Activated CD8-positive, alpha-beta memory T cell treated with anti-CD3 and anti-CD28 coated beads, Interleukin-2, amount 10 ng/mL, durations not matched to agents 7 days and 5 days (primary cell): ENCODE measurements around the gene PRDM15. TPM values are rescaled to one million over a fixed set of nuclear protein-coding genes. Genes with fewer than 3 reads are reported as not detected.

Source experiments
- ATAC-seq: fragments of 150-1000 bp; cut with Tn5 transposase; one replicate; pipeline ENCODE4 v1.10.0; 2021; ENCODE audit warnings: moderate library complexity
- CTCF ChIA-PET: fragments of 350-600 bp; sonication (Branson Sonifier 250); formaldehyde crosslinking; loops from one replicate; lab custom pipeline; 2021; ENCODE audit warnings: antibody characterized with exemption; lab: Charles Lee
- DNase-seq: peaks from one replicate; pipeline ENCODE4 v3.0.0-alpha.2; 2020
- H3K27ac Mint-ChIP-seq: one replicate; pipeline ENCODE4 v1.8.0; 2021; ENCODE audit warnings: mild to moderate bottlenecking, mixed read lengths
- H3K27me3 Mint-ChIP-seq: one replicate; pipeline ENCODE4 v1.8.0; 2021; ENCODE audit warnings: mixed read lengths
- H3K36me3 Mint-ChIP-seq: one replicate; pipeline ENCODE4 v1.8.0; 2021; ENCODE audit warnings: mild to moderate bottlenecking, mixed read lengths
- H3K4me1 Mint-ChIP-seq: one replicate; pipeline ENCODE4 v1.8.0; 2021; ENCODE audit warnings: mixed read lengths
- H3K4me3 Mint-ChIP-seq: one replicate; pipeline ENCODE4 v1.8.0; 2021; ENCODE audit warnings: mild to moderate bottlenecking, moderate library complexity, mixed read lengths
- H3K9me3 Mint-ChIP-seq: one replicate; pipeline ENCODE4 v1.8.0; 2022; ENCODE audit warnings: low read depth, mixed read lengths
- total RNA-seq, 2 experiments: library from RNA; stranded (reverse); gene quantifications; one replicate each; pipeline ENCODE4 v1.2.3, GENCODE V29; 2021

PRDM15 gene
- total RNA-seq, 2 experiments from 2014 or later = 10.8 to 13.4 TPM

- CTCF ChIA-PET = no interaction called here
- Mint-ChIP-seq H3K27ac (no peak overlapping the region), H3K4me3 (no peak overlapping the region), H3K4me1 (peaks cover 31% of the 10 kb centered on the region), H3K9me3 (no peaks in the 10 kb centered on the region), H3K36me3 (no peaks in the 10 kb centered on the region), H3K27me3 (no peaks in the 10 kb centered on the region)
- ATAC-seq (no peak), DNase-seq (no peak)
Observed at GRCh38 chr21:41861987-41862386, 17.2 kb downstream of the PRDM15 start.

DNA sequence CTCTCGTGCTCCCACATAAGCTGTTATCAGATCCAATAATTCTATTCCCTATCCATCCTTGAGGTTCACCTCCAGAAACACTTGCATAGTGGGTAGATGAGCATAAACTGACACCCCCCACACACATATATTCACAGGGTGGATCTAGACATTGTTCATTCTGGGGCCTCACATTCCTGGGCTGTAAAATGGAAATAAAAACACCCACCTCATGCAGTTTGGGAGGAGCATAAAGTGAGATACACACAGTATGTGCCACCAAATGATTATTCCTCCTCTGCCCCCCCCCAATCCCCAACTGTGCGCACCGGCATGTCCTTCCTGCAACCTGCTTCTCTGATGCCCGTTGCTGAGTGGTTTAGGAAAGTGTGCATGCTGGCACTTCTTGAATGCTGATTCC is 17.9 kb downstream of the PRDM15 start:
- no peak for ATAC-seq
- H3K27ac Mint-ChIP-seq = no peak overlapping the region
- H3K4me3 Mint-ChIP-seq = no peak overlapping the region
- no peaks in the 10 kb centered on the region for H3K27me3 Mint-ChIP-seq
- no peaks in the 10 kb centered on the region for H3K9me3 Mint-ChIP-seq
- CTCF ChIA-PET = no interaction called here
- no peaks in the 10 kb centered on the region for H3K36me3 Mint-ChIP-seq
- DNase-seq = no peak
- peaks cover 23% of the 10 kb centered on the region for H3K4me1 Mint-ChIP-seq

DNA sequence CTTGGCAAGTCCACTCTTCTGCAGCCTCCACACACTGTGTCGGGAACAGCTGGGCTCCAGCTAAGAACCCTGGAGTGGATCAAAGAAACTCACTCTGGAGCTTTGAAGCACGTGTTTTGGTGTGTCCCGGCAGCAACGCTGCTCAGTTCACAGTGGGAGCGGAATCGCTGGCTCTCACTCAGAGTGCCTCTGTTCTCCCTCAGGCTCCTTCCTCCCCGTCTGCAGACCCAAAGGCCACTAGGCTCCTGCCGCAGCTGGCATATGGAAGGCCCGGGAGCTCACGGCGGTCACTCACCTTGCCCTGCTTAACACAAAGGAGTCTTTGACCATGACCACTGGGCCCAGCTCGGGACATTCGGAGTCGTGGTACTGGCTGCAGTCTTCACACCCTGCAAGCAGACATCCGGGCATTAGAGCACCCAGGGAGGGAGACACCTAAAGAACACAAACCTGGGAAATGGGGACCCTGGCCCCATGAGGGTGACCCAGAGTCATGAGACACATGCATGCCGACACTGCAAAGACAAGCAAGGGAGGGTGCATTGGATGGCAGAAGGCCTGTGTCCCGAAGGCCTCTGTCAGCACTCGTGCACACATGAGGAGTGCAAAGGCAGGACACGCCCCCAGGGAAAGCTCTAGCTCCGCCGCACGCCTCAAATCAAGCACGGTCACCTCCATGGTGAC is 19.7 kb downstream of the PRDM15 start:
- no peaks in the 10 kb centered on the region for H3K9me3 Mint-ChIP-seq
- H3K36me3 Mint-ChIP-seq = peaks cover 4% of the 10 kb centered on the region
- H3K27ac Mint-ChIP-seq = no peak overlapping the region
- no peak for ATAC-seq
- peaks cover 7% of the 10 kb centered on the region for H3K4me1 Mint-ChIP-seq
- no peak overlapping the region for H3K4me3 Mint-ChIP-seq
- no peak for DNase-seq
- H3K27me3 Mint-ChIP-seq = no peaks in the 10 kb centered on the region
- CTCF ChIA-PET = interaction anchor here (1.1 kb wide), 1 partner anchor 258 kb away, joined by 3 read pairs; no protein-coding TSS in a partner anchor

GRCh38 chr21:41858466-41859296 is 20.5 kb downstream of the PRDM15 start:
- Mint-ChIP-seq H3K36me3 (peaks cover 7% of the 10 kb centered on the region), H3K4me3 (no peak overlapping the region), H3K27ac (no peak overlapping the region), H3K9me3 (no peaks in the 10 kb centered on the region), H3K4me1 (peaks cover 7% of the 10 kb centered on the region), H3K27me3 (no peaks in the 10 kb centered on the region)
- CTCF ChIA-PET = no interaction called here
- DNase-seq (no peak), ATAC-seq (no peak)

DNA sequence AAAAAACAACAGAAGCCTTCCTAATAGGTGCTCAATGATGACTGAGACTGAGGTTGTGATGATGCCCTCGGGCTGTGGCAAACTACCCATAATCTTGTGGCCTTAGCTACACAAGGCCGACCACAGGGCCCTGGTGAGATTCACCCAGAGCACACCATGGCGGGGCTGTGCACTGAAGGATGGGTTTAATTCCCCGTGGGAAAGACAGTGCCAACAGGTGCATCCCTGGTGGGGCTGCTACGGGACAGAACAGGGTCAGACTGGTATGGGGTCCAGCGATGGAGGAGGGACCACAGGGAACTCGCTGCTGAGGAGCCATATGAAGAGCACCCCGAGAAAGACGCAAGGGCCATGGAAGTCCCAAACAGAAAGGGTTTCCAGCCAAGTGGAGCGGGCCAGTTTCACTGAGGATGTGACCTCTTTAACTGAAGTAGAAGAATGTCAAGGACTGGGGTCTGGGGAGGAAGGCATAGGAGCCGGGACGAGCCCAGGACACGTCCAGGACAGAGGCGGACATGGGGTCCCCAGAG is 21.3 kb downstream of the PRDM15 start:
- CTCF ChIA-PET = interaction anchor here (1.3 kb wide), 1 partner anchor 41 kb away, joined by 3 read pairs; no protein-coding TSS in a partner anchor

DNA sequence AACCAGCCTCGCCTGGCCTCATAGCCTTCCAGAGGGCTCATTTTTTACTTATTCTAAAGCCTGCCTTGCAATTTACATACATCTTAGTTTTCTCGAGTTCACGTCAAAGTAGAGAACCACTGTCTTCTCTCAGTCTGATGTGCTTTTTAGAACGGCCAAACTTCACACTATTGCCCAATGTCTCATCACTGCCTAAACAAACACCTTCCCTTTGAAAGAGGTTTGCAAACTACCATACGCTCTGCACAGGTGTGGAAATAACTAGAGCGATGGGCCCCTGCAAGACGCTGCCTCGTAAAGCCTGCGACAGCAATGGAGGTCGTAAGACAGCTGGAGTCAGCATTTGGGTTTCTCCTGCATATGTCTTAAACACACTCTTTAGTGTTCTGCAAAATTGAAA is 22.6 kb downstream of the PRDM15 start:
- no peaks in the 10 kb centered on the region for H3K9me3 Mint-ChIP-seq
- ATAC-seq (no peak), DNase-seq (no peak)
- H3K27ac Mint-ChIP-seq = no peak overlapping the region
- H3K36me3 Mint-ChIP-seq = peaks cover 7% of the 10 kb centered on the region
- H3K27me3 Mint-ChIP-seq = no peaks in the 10 kb centered on the region
- CTCF ChIA-PET = interaction anchor here (1.3 kb wide), 1 partner anchor 40 kb away, joined by 3 read pairs; no protein-coding TSS in a partner anchor
- H3K4me1 Mint-ChIP-seq = no peaks in the 10 kb centered on the region
- H3K4me3 Mint-ChIP-seq = no peak overlapping the region

More for the DNA sequence above, 21.3 kb downstream of the PRDM15 start:
- ATAC-seq (no peak), DNase-seq (no peak)
- H3K36me3 Mint-ChIP-seq = peaks cover 7% of the 10 kb centered on the region
- no peaks in the 10 kb centered on the region for H3K9me3 Mint-ChIP-seq
- H3K4me1 Mint-ChIP-seq = peaks cover 2% of the 10 kb centered on the region
- no peak overlapping the region for H3K27ac Mint-ChIP-seq
- H3K27me3 Mint-ChIP-seq = no peaks in the 10 kb centered on the region
- no peak overlapping the region for H3K4me3 Mint-ChIP-seq

- H3K27ac Mint-ChIP-seq = no peak overlapping the region
- H3K36me3 Mint-ChIP-seq = peaks cover 9% of the 10 kb centered on the region
- DNase-seq (no peak), ATAC-seq (no peak)
- no peak overlapping the region for H3K4me3 Mint-ChIP-seq
- no peaks in the 10 kb centered on the region for H3K4me1 Mint-ChIP-seq
- H3K27me3 Mint-ChIP-seq = no peaks in the 10 kb centered on the region
- no peaks in the 10 kb centered on the region for H3K9me3 Mint-ChIP-seq
- CTCF ChIA-PET = no interaction called here
Observed at GRCh38 chr21:41854426-41854995, 24.6 kb downstream of the PRDM15 start.

- Mint-ChIP-seq H3K4me1 (no peaks in the 10 kb centered on the region), H3K27me3 (no peaks in the 10 kb centered on the region), H3K4me3 (no peak overlapping the region), H3K9me3 (no peaks in the 10 kb centered on the region), H3K27ac (no peak overlapping the region), H3K36me3 (peaks cover 9% of the 10 kb centered on the region)
- CTCF ChIA-PET = no interaction called here
- DNase-seq (no peak), ATAC-seq (no peak)
Observed at GRCh38 chr21:41852929-41853320, 26.2 kb downstream of the PRDM15 start.

- Mint-ChIP-seq H3K4me3 (no peak overlapping the region), H3K27me3 (no peaks in the 10 kb centered on the region), H3K4me1 (no peaks in the 10 kb centered on the region), H3K36me3 (peaks cover 9% of the 10 kb centered on the region), H3K9me3 (no peaks in the 10 kb centered on the region), H3K27ac (no peak overlapping the region)
- no peak for ATAC-seq
- CTCF ChIA-PET = no interaction called here
- no peak for DNase-seq
Observed at GRCh38 chr21:41852151-41852928, 26.8 kb downstream of the PRDM15 start.

DNA sequence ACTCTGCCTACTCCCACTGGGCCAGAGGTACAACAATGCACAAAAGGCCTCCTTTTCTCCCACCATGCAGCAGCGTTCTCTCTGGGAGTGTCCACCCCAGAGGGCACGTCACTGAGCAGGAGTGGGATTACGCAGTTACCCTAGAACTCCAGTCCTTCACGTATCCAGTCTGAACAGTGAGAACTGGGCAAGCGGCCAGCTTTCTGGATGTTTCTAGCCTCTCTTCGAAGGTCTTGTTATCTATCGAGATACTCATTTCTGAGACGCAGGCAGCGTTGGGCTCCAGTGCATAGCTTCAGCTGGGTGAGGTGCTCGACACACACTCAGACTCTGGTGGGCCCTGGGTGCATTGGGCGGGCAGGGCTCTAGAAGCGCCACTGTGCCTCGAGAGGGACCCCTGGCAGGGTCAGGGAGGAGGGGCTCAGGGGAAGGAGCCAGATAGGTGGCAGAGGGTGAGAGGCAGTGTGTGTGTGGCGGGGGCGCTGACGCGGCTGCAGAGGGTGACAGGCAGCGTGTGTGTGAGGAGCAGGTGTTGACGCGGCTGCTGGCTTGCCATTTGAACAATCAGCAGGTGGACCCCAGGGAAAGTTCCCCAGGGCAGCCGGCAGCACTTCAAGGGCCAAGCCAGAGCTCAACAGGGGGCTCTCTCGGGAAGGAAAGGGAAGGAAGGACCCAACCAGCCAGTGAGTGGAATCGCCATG is 27.9 kb downstream of the PRDM15 start:
- no peak overlapping the region for H3K4me3 Mint-ChIP-seq
- H3K27ac Mint-ChIP-seq = no peak overlapping the region
- no peaks in the 10 kb centered on the region for H3K9me3 Mint-ChIP-seq
- DNase-seq (no peak), ATAC-seq (no peak)
- H3K27me3 Mint-ChIP-seq = no peaks in the 10 kb centered on the region
- H3K36me3 Mint-ChIP-seq = peaks cover 9% of the 10 kb centered on the region
- CTCF ChIA-PET = no interaction called here
- no peaks in the 10 kb centered on the region for H3K4me1 Mint-ChIP-seq

- no peaks in the 10 kb centered on the region for H3K9me3 Mint-ChIP-seq
- peaks cover 9% of the 10 kb centered on the region for H3K36me3 Mint-ChIP-seq
- no peak overlapping the region for H3K4me3 Mint-ChIP-seq
- H3K4me1 Mint-ChIP-seq = no peaks in the 10 kb centered on the region
- DNase-seq (no peak), ATAC-seq (no peak)
- CTCF ChIA-PET = no interaction called here
- no peaks in the 10 kb centered on the region for H3K27me3 Mint-ChIP-seq
- no peak overlapping the region for H3K27ac Mint-ChIP-seq
Observed at GRCh38 chr21:41850085-41850484, 29.1 kb downstream of the PRDM15 start.

DNA sequence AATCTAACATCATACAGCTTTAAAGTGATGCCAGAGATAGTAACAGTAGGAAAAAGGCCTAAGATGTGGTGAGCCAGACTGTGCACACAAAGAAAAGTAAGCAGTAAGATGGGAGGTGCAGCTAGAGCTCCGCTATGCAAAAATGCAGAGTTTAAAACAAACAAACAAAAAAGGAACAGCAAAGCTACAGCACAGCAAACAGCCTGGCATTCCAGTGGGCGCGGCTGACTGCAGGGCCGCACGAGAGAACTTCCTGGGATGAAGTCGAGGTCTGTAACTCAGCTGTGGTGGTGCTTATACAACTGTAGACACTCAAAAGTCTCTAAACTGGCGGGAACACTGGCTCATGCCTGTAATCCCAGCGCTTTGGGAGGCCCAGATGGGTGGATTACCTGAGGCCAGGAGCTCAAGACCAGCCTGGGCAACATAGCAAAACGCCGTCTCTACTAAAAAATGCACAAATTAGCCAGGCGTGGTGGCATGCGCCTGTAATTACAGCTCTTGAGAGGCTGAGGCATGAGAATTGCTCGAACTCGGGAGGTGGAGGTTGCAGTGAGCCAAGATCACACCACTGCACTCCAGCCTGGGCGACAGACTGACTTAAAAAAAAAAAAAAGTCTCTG is 30.1 kb downstream of the PRDM15 start:
- H3K36me3 Mint-ChIP-seq = peaks cover 3% of the 10 kb centered on the region
- H3K27ac Mint-ChIP-seq = no peak overlapping the region
- H3K27me3 Mint-ChIP-seq = no peaks in the 10 kb centered on the region
- H3K9me3 Mint-ChIP-seq = no peaks in the 10 kb centered on the region
- no peak for DNase-seq
- no peaks in the 10 kb centered on the region for H3K4me1 Mint-ChIP-seq
- no peak overlapping the region for H3K4me3 Mint-ChIP-seq
- ATAC-seq = no peak
- CTCF ChIA-PET = interaction anchor here (1.2 kb wide), 1 partner anchor 259 kb away, joined by 3 read pairs; no protein-coding TSS in a partner anchor
